ENCODE measurements around the gene CNTNAP1. TPM values are rescaled to one million over a fixed set of nuclear protein-coding genes. Genes with fewer than 3 reads are reported as not detected.

The CNTNAP1 gene
- total RNA-seq, 1 donor: 32.0 TPM

- no peak overlapping the region for H3K4me3 ChIP-seq (ENCODE audit: low read depth, low read length)
- DNase-seq (ENCODE audit: low read depth): no peak
- no peak for TF ChIP-seq CTCF (IDR thresholded peaks at IDR 0.05; ENCODE audit: insufficient read depth, low read length)
These were observed 11.3 kb upstream of the CNTNAP1 start for GRCh38 chr17:42670789-42671657.

- no peak for DNase-seq (ENCODE audit: low read depth)
- no peak for TF ChIP-seq CTCF (IDR thresholded peaks at IDR 0.05; ENCODE audit: insufficient read depth, low read length)
- H3K4me3 ChIP-seq (ENCODE audit: low read depth, low read length): no peak overlapping the region
These were observed 10.3 kb upstream of the CNTNAP1 start for GRCh38 chr17:42672038-42672437.

- DNase-seq (ENCODE audit: low read depth): no peak
- no peak for TF ChIP-seq CTCF (IDR thresholded peaks at IDR 0.05; ENCODE audit: insufficient read depth, low read length)
- peak overlapping the region; percentile 93 for H3K4me3 ChIP-seq (ENCODE audit: low read depth, low read length)
These were observed 9.0 kb upstream of the CNTNAP1 start for GRCh38 chr17:42673266-42673884.

- peak; percentile 67 for TF ChIP-seq CTCF (IDR thresholded peaks at IDR 0.05; ENCODE audit: insufficient read depth, low read length)
- DNase-seq (ENCODE audit: low read depth): peak; percentile 64
- peak overlapping the region; percentile 93 for H3K4me3 ChIP-seq (ENCODE audit: low read depth, low read length)
These were observed 8.2 kb upstream of the CNTNAP1 start for GRCh38 chr17:42673885-42674754.

- no peak for TF ChIP-seq CTCF (IDR thresholded peaks at IDR 0.05; ENCODE audit: insufficient read depth, low read length)
- DNase-seq (ENCODE audit: low read depth): no peak
These were observed 7.5 kb upstream of the CNTNAP1 start for GRCh38 chr17:42674755-42675347.

GRCh38 chr17:42675348-42675964, 6.9 kb upstream of the CNTNAP1 start:
- no peak for TF ChIP-seq CTCF (IDR thresholded peaks at IDR 0.05; ENCODE audit: insufficient read depth, low read length)
- DNase-seq (ENCODE audit: low read depth): no peak
- H3K4me3 ChIP-seq (ENCODE audit: low read depth, low read length): peak overlapping the region; percentile 93

More at GRCh38 chr17:42674755-42675347, 7.5 kb upstream of the CNTNAP1 start:
- H3K4me3 ChIP-seq (ENCODE audit: low read depth, low read length): peak overlapping the region; percentile 93
